Gastrocnemius medialis (tissue), 4 donors: ENCODE measurements around the gene FKRP. TPM values are rescaled to one million over a fixed set of nuclear protein-coding genes. Genes with fewer than 3 reads are reported as not detected.

Experiments used
- ATAC-seq, 2 donors: fragments of 150-250 bp; one replicate each; pipeline ENCODE4 v1.9.1; 2016
- DNase-seq, 2 donors: peaks; one replicate each; pipeline ENCODE4 v3.0.0-alpha.2; 2019
- H3K27ac ChIP-seq, 4 donors: fragments of 200-600 bp; sonication (generic); 1 replicate in 1 of 4; 2 replicates in 3 of 4; pipeline ENCODE4 v1.5.1; 2016 to 2018; ENCODE audit warnings: mild to moderate bottlenecking in 2 of 4, moderate library complexity in 1 of 4
- H3K27me3 ChIP-seq, 3 donors: fragments of 200-600 bp; sonication (generic) in 2 of 3; 1 replicate in 1 of 3; 2 replicates in 2 of 3; pipeline versions ENCODE4 v1.5.1 to v1.6.0; 2016 to 2019; ENCODE audit warnings: mild to moderate bottlenecking in 1 of 3, moderate library complexity in 1 of 3
- H3K36me3 ChIP-seq, 2 donors: fragments of 200-600 bp; sonication (generic) in 1 of 2; one replicate each; pipeline ENCODE4 v1.5.1; 2017 to 2018
- H3K4me1 ChIP-seq, 2 donors: fragments of 200-600 bp; sonication (generic) in 1 of 2; one replicate each; pipeline ENCODE4 v1.5.1; 2016 to 2017; ENCODE audit warnings: mild to moderate bottlenecking in 2 of 2
- H3K4me3 ChIP-seq, 4 donors: fragments of 200-600 bp; sonication (generic) in 3 of 4; 1 replicate in 1 of 4; 2 replicates in 3 of 4; pipeline ENCODE4 v1.5.1; 2016 to 2019; ENCODE audit warnings: mild to moderate bottlenecking in 2 of 4
- H3K9me3 ChIP-seq, 3 donors: fragments of 200-600 bp; sonication (generic) in 2 of 3; 1 replicate in 1 of 3; 2 replicates in 2 of 3; pipeline ENCODE4 v1.5.1; 2016 to 2019
- CTCF ChIP-seq, 5 experiments: fragments of 450-650 bp in 3 of 5; fragments of 200-600 bp in 2 of 5; sonication (generic) in 2 of 5; IDR thresholded peaks in 4 of 5; conservative IDR thresholded peaks in 1 of 5; 1 replicate in 4 of 5; 2 replicates in 1 of 5; pipeline ENCODE4 v1.5.1; 2016 to 2019; ENCODE audit warnings: antibody characterized with exemption in 5 of 5, mild to moderate bottlenecking in 3 of 5, moderate library complexity in 3 of 5
- POLR2A ChIP-seq, 2 donors: fragments of 450-650 bp; IDR thresholded peaks; one replicate each; pipeline ENCODE4 v1.6.1; 2017; ENCODE audit warnings: antibody characterized with exemption in 2 of 2, mild to moderate bottlenecking in 2 of 2, moderate library complexity in 2 of 2
- in situ Hi-C, 4 donors: fragments of 200-750 bp; cut with MboI; loops; one replicate each; pipeline versions ENCODE4 v1.15.0 to v1.8.0; 2017; ENCODE audit warnings: low sequenced_read_pairs in 4 of 4
- intact Hi-C: fragments of 100-400 bp; cut with DNase I; formaldehyde crosslinking; loops from one replicate; pipeline ENCODE4 v1.15.1; 2023; ENCODE audit warnings: low total_unique reads
- total RNA-seq, 4 donors: library from RNA; depleted of rRNA; stranded (reverse); fragments of >200 nt; gene quantifications; one replicate each; pipeline versions ENCODE4 v1.1.0 to v1.2.3, GENCODE V29; 2016

FKRP gene
- total RNA-seq, 4 donors from 2014 or later, result 16.5 to 23.0 (median 18.9) TPM

- TF ChIP-seq CTCF (IDR thresholded peaks at IDR 0.05 in 4 of 5, conservative IDR thresholded peaks at IDR 0.05 in 1 of 5), result peak in 3 of 5 experiments; percentile 30 to 50 (median 41)
- no peak for TF ChIP-seq POLR2A (IDR thresholded peaks at IDR 0.05)
- in situ Hi-C loops (loop anchor here (5.0 to 25.0 kb wide), 2 partner anchors 89 to 234 kb away; no protein-coding TSS in a partner anchor), intact Hi-C loops (no loop called here)
- Histone ChIP-seq H3K27me3 (no peaks in the 10 kb centered on the region), H3K4me1 (peaks cover 0 to 5% of the 10 kb centered on the region in 2 donors), H3K9me3 (no peaks in the 10 kb centered on the region), H3K4me3 (no peak overlapping the region), H3K27ac (no peak overlapping the region), H3K36me3 (peaks cover 0 to 21% of the 10 kb centered on the region in 2 donors)
- DNase-seq (no peak), ATAC-seq (no peak)
Observed at GRCh38 chr19:46753420-46754155, 7.7 kb downstream of the FKRP start.

GRCh38 chr19:46755077-46755852 lies 9.4 kb downstream of the FKRP start:
- TF ChIP-seq POLR2A (IDR thresholded peaks at IDR 0.05), result no peak
- intact Hi-C loops (no loop called here), in situ Hi-C loops (loop anchor here in 2 of 4 donors (25.0 kb wide), 1 partner anchor 232 kb away; no protein-coding TSS in a partner anchor)
- no peak for ATAC-seq
- no peaks in the 10 kb centered on the region for H3K9me3 ChIP-seq
- H3K27me3 ChIP-seq, result no peaks in the 10 kb centered on the region
- H3K4me3 ChIP-seq, result no peak overlapping the region
- peaks cover 0 to 9% of the 10 kb centered on the region in 2 donors for H3K4me1 ChIP-seq
- H3K27ac ChIP-seq, result no peak overlapping the region
- peaks cover 0 to 21% of the 10 kb centered on the region in 2 donors for H3K36me3 ChIP-seq
- DNase-seq, result no peak

- Histone ChIP-seq H3K4me1 (peaks cover 0 to 9% of the 10 kb centered on the region in 2 donors), H3K27ac (no peak overlapping the region), H3K27me3 (no peaks in the 10 kb centered on the region), H3K36me3 (peaks cover 0 to 15% of the 10 kb centered on the region in 2 donors), H3K4me3 (no peak overlapping the region), H3K9me3 (no peaks in the 10 kb centered on the region)
- DNase-seq, result no peak
- intact Hi-C loops, result no loop called here
- in situ Hi-C loops, result loop anchor here in 2 of 4 donors (25.0 kb wide), 1 partner anchor 231 kb away; no protein-coding TSS in a partner anchor
- no peak for TF ChIP-seq CTCF (IDR thresholded peaks at IDR 0.05 in 4 of 5, conservative IDR thresholded peaks at IDR 0.05 in 1 of 5)
- TF ChIP-seq POLR2A (IDR thresholded peaks at IDR 0.05), result no peak
- no peak for ATAC-seq
Observed at GRCh38 chr19:46755853-46756543, 10.1 kb downstream of the FKRP start.

GRCh38 chr19:46756544-46756888 lies 10.7 kb downstream of the FKRP start:
- no peaks in the 10 kb centered on the region for H3K27me3 ChIP-seq
- TF ChIP-seq POLR2A (IDR thresholded peaks at IDR 0.05) (no peak), CTCF (IDR thresholded peaks at IDR 0.05 in 4 of 5, conservative IDR thresholded peaks at IDR 0.05 in 1 of 5) (no peak)
- H3K36me3 ChIP-seq, result peaks cover 0 to 13% of the 10 kb centered on the region in 2 donors
- ATAC-seq (no peak), DNase-seq (no peak)
- no peaks in the 10 kb centered on the region for H3K9me3 ChIP-seq
- no peak overlapping the region for H3K27ac ChIP-seq
- no peak overlapping the region for H3K4me3 ChIP-seq
- intact Hi-C loops, result no loop called here
- in situ Hi-C loops, result loop anchor here in 2 of 4 donors (25.0 kb wide), 1 partner anchor 231 kb away; no protein-coding TSS in a partner anchor
- peaks cover 0 to 12% of the 10 kb centered on the region in 2 donors for H3K4me1 ChIP-seq
